Activated CD8-positive, alpha-beta memory T cell treated with anti-CD3 and anti-CD28 coated beads, Interleukin-2, amount 10 ng/mL, durations not matched to agents 7 days and 5 days (primary cell): ENCODE measurements around the gene PACRG. TPM values are rescaled to one million over a fixed set of nuclear protein-coding genes. Genes with fewer than 3 reads are reported as not detected.
"Not testable (repeated sequence)": the region's sequence is repeated elsewhere in the genome, so short reads cannot be mapped to it uniquely, and the experiment has no call there.

Experiments used
- ATAC-seq: fragments of 150-1000 bp; cut with Tn5 transposase; one replicate; pipeline ENCODE4 v1.10.0; 2021; ENCODE audit warnings: moderate library complexity
- CTCF ChIA-PET: fragments of 350-600 bp; sonication (Branson Sonifier 250); formaldehyde crosslinking; loops from one replicate; lab custom pipeline; 2021; ENCODE audit warnings: antibody characterized with exemption; lab: Charles Lee
- DNase-seq: peaks from one replicate; pipeline ENCODE4 v3.0.0-alpha.2; 2020
- H3K27ac Mint-ChIP-seq: one replicate; pipeline ENCODE4 v1.8.0; 2021; ENCODE audit warnings: mild to moderate bottlenecking, mixed read lengths
- H3K27me3 Mint-ChIP-seq: one replicate; pipeline ENCODE4 v1.8.0; 2021; ENCODE audit warnings: mixed read lengths
- H3K36me3 Mint-ChIP-seq: one replicate; pipeline ENCODE4 v1.8.0; 2021; ENCODE audit warnings: mild to moderate bottlenecking, mixed read lengths
- H3K4me1 Mint-ChIP-seq: one replicate; pipeline ENCODE4 v1.8.0; 2021; ENCODE audit warnings: mixed read lengths
- H3K4me3 Mint-ChIP-seq: one replicate; pipeline ENCODE4 v1.8.0; 2021; ENCODE audit warnings: mild to moderate bottlenecking, moderate library complexity, mixed read lengths
- H3K9me3 Mint-ChIP-seq: one replicate; pipeline ENCODE4 v1.8.0; 2022; ENCODE audit warnings: low read depth, mixed read lengths
- total RNA-seq, 2 experiments: library from RNA; stranded (reverse); gene quantifications; one replicate each; pipeline ENCODE4 v1.2.3, GENCODE V29; 2021

Gene PACRG
- total RNA-seq, 2 experiments from 2014 or later = not detected

- no peaks in the 10 kb centered on the region for H3K36me3 Mint-ChIP-seq
- H3K9me3 Mint-ChIP-seq = no peaks in the 10 kb centered on the region
- CTCF ChIA-PET = no interaction called here
- H3K27ac Mint-ChIP-seq = no peak overlapping the region
- peaks cover 9% of the 10 kb centered on the region for H3K27me3 Mint-ChIP-seq
- no peak overlapping the region for H3K4me3 Mint-ChIP-seq
- ATAC-seq (no peak), DNase-seq (no peak)
- no peaks in the 10 kb centered on the region for H3K4me1 Mint-ChIP-seq
Measured at GRCh38 chr6:163309491-163310026, 581.8 kb downstream of the PACRG start.

GRCh38 chr6:163310096-163310972, 582.6 kb downstream of the PACRG start:
- ATAC-seq (no peak), DNase-seq (no peak)
- H3K27me3 Mint-ChIP-seq = peaks cover 9% of the 10 kb centered on the region
- CTCF ChIA-PET = no interaction called here
- no peak overlapping the region for H3K4me3 Mint-ChIP-seq
- H3K27ac Mint-ChIP-seq = no peak overlapping the region
- no peaks in the 10 kb centered on the region for H3K4me1 Mint-ChIP-seq
- H3K9me3 Mint-ChIP-seq = no peaks in the 10 kb centered on the region
- no peaks in the 10 kb centered on the region for H3K36me3 Mint-ChIP-seq

GRCh38 chr6:163310973-163311383, 583.2 kb downstream of the PACRG start:
- no peak for DNase-seq
- Mint-ChIP-seq H3K4me1 (no peaks in the 10 kb centered on the region), H3K36me3 (no peaks in the 10 kb centered on the region), H3K9me3 (no peaks in the 10 kb centered on the region), H3K27ac (no peak overlapping the region), H3K27me3 (peaks cover 9% of the 10 kb centered on the region), H3K4me3 (no peak overlapping the region)
- ATAC-seq = no peak
- CTCF ChIA-PET = no interaction called here

GRCh38 chr6:163311830-163312229, 584.1 kb downstream of the PACRG start:
- no peak overlapping the region for H3K4me3 Mint-ChIP-seq
- CTCF ChIA-PET = no interaction called here
- no peak overlapping the region for H3K27ac Mint-ChIP-seq
- H3K27me3 Mint-ChIP-seq = peaks cover 9% of the 10 kb centered on the region
- no peaks in the 10 kb centered on the region for H3K36me3 Mint-ChIP-seq
- DNase-seq (no peak), ATAC-seq (no peak)
- H3K4me1 Mint-ChIP-seq = no peaks in the 10 kb centered on the region
- H3K9me3 Mint-ChIP-seq = no peaks in the 10 kb centered on the region

- Mint-ChIP-seq H3K4me3 (no peak overlapping the region), H3K4me1 (no peaks in the 10 kb centered on the region), H3K9me3 (no peaks in the 10 kb centered on the region), H3K27ac (no peak overlapping the region), H3K36me3 (no peaks in the 10 kb centered on the region), H3K27me3 (peaks cover 7% of the 10 kb centered on the region)
- ATAC-seq = no peak
- CTCF ChIA-PET = no interaction called here
- DNase-seq = no peak
Measured at GRCh38 chr6:163313566-163313965, 585.8 kb downstream of the PACRG start.

- H3K4me1 Mint-ChIP-seq = no peaks in the 10 kb centered on the region
- DNase-seq (no peak), ATAC-seq (no peak)
- CTCF ChIA-PET = no interaction called here
- H3K27ac Mint-ChIP-seq = no peak overlapping the region
- H3K9me3 Mint-ChIP-seq = no peaks in the 10 kb centered on the region
- H3K36me3 Mint-ChIP-seq = no peaks in the 10 kb centered on the region
- peaks cover 7% of the 10 kb centered on the region for H3K27me3 Mint-ChIP-seq
- no peak overlapping the region for H3K4me3 Mint-ChIP-seq
Measured at GRCh38 chr6:163313981-163314380, 586.2 kb downstream of the PACRG start.

- no peak for ATAC-seq
- H3K4me1 Mint-ChIP-seq = no peaks in the 10 kb centered on the region
Measured at GRCh38 chr6:163314791-163315470, 587.2 kb downstream of the PACRG start.

GRCh38 chr6:163316866-163317495, 589.2 kb downstream of the PACRG start:
- H3K4me1 Mint-ChIP-seq, H3K36me3 Mint-ChIP-seq, H3K4me3 Mint-ChIP-seq, CTCF ChIA-PET, ATAC-seq, H3K27ac Mint-ChIP-seq, DNase-seq, H3K9me3 Mint-ChIP-seq, H3K27me3 Mint-ChIP-seq: not testable (repeated sequence)

More at GRCh38 chr6:163314791-163315470, 587.2 kb downstream of the PACRG start:
- no peak for DNase-seq
- H3K27me3 Mint-ChIP-seq = peaks cover 7% of the 10 kb centered on the region
- no peak overlapping the region for H3K4me3 Mint-ChIP-seq
- CTCF ChIA-PET = no interaction called here
- no peaks in the 10 kb centered on the region for H3K36me3 Mint-ChIP-seq
- no peak overlapping the region for H3K27ac Mint-ChIP-seq
- no peaks in the 10 kb centered on the region for H3K9me3 Mint-ChIP-seq

GRCh38 chr6:163318071-163318786, 590.5 kb downstream of the PACRG start:
- Mint-ChIP-seq H3K9me3 (no peaks in the 10 kb centered on the region), H3K4me1 (no peaks in the 10 kb centered on the region), H3K27me3 (no peaks in the 10 kb centered on the region), H3K36me3 (no peaks in the 10 kb centered on the region), H3K4me3 (no peak overlapping the region), H3K27ac (no peak overlapping the region)
- CTCF ChIA-PET = no interaction called here
- DNase-seq (no peak), ATAC-seq (no peak)

GRCh38 chr6:163319609-163320366, 592.0 kb downstream of the PACRG start:
- no peaks in the 10 kb centered on the region for H3K36me3 Mint-ChIP-seq
- no peak for ATAC-seq
- DNase-seq = no peak
- CTCF ChIA-PET = no interaction called here
- H3K27ac Mint-ChIP-seq = no peak overlapping the region
- H3K4me1 Mint-ChIP-seq = no peaks in the 10 kb centered on the region
- H3K4me3 Mint-ChIP-seq = no peak overlapping the region
- H3K9me3 Mint-ChIP-seq = no peaks in the 10 kb centered on the region
- peaks cover 6% of the 10 kb centered on the region for H3K27me3 Mint-ChIP-seq

GRCh38 chr6:163320402-163320801, 592.6 kb downstream of the PACRG start:
- Mint-ChIP-seq H3K9me3 (no peaks in the 10 kb centered on the region), H3K4me1 (no peaks in the 10 kb centered on the region), H3K27me3 (peaks cover 11% of the 10 kb centered on the region), H3K4me3 (no peak overlapping the region), H3K36me3 (no peaks in the 10 kb centered on the region), H3K27ac (no peak overlapping the region)
- ATAC-seq = no peak
- CTCF ChIA-PET = no interaction called here
- DNase-seq = no peak

- Mint-ChIP-seq H3K27ac (no peak overlapping the region), H3K4me3 (no peak overlapping the region), H3K27me3 (peaks cover 12% of the 10 kb centered on the region), H3K4me1 (no peaks in the 10 kb centered on the region), H3K36me3 (no peaks in the 10 kb centered on the region), H3K9me3 (no peaks in the 10 kb centered on the region)
- DNase-seq = no peak
- ATAC-seq = no peak
- CTCF ChIA-PET = no interaction called here
Measured at GRCh38 chr6:163320804-163321203, 593.0 kb downstream of the PACRG start.
